Mucosa of rectum (tissue), 2 donors: Measurements from ENCODE around the gene INIP.
A peak's percentile ranks its signal among the peaks of the same experiment; 100 is the strongest.

ENCODE experiments used
- H3K27ac ChIP-seq, 2 donors: one replicate each; pipeline ENCODE4 v1.7.0; 2013; ENCODE audit warnings: inconsistent platforms in 2 of 2, low read depth in 2 of 2, low read length in 2 of 2
- H3K27me3 ChIP-seq, 2 donors: one replicate each; pipeline ENCODE4 v1.7.0; 2013; ENCODE audit warnings: low read length in 2 of 2; ENCODE audit not compliant: control insufficient read depth in 2 of 2, insufficient read depth in 2 of 2
- H3K36me3 ChIP-seq, 2 donors: one replicate each; pipeline ENCODE4 v1.7.0; 2013; ENCODE audit warnings: low read length in 2 of 2; ENCODE audit not compliant: control insufficient read depth in 2 of 2, insufficient read depth in 2 of 2
- H3K4me1 ChIP-seq, 2 donors: one replicate each; pipeline ENCODE4 v1.7.0; 2013; ENCODE audit warnings: low read length in 2 of 2, mild to moderate bottlenecking in 1 of 2; ENCODE audit not compliant: control insufficient read depth in 2 of 2, insufficient read depth in 2 of 2
- H3K4me3 ChIP-seq, 2 donors: one replicate each; pipeline ENCODE4 v1.7.0; 2013; ENCODE audit warnings: low read length in 2 of 2
- H3K9ac ChIP-seq, 2 donors: one replicate each; pipeline ENCODE4 v1.7.0; 2013; ENCODE audit warnings: low read length in 2 of 2, low read depth in 1 of 2, mild to moderate bottlenecking in 1 of 2
- H3K9me3 ChIP-seq, 2 donors: one replicate each; pipeline ENCODE4 v1.7.0; 2013; ENCODE audit warnings: low read length in 2 of 2; ENCODE audit not compliant: control insufficient read depth in 2 of 2
- donor health status: healthy.
- donor health status: Normal muscosa, but diverticular disease.

Gene INIP

DNA sequence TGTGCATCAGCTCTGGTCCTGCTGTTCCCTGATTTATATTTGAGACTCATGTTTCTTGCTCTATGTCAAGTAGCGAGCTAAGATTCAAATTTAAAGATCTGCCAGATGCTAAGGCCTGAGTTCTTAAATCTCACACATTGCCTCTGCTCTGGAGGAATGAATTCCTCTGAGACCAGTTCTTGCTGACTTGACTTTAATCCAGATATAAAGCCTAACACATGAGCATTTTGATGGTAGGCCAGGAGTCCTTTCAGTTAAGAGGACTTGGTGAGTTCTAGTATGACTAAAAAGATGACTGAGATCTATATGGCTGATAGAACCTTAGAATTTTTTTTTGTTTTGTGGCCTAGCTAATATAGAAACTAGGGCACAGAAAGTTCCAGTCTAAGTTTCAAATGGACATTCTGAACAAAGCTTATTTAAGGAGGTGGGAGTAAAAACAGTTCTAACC lies 1.3 kb upstream of the INIP start:
- no peaks in the 10 kb centered on the region for H3K9me3 ChIP-seq
- H3K27ac ChIP-seq: peak overlapping the region in 1 of 2 donors; percentile 2
- H3K9ac ChIP-seq: no peak overlapping the region
- peaks cover 0 to 4% of the 10 kb centered on the region in 2 donors for H3K36me3 ChIP-seq
- H3K27me3 ChIP-seq: no peaks in the 10 kb centered on the region
- no peak overlapping the region for H3K4me3 ChIP-seq
- H3K4me1 ChIP-seq: peaks cover 5 to 8% of the 10 kb centered on the region in 2 donors

DNA sequence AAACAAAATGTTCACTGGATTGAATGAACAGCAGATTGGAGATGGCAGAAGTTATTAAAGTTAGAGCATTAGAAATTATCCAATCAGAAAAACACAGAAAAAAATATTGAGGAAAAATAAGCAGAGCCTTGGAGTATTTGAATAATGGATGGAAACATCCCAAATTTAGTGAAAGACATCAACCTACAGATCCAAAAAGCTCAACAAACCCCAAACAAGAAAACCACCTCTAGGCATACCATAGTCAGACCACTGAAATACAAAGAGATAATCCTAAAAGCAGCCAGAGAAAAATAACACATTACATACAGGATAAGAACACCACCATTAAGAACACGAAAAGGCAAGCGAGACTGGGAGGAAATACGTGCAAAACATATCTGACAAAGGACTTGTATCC lies 5.2 kb downstream of the INIP start:
- H3K27ac ChIP-seq: no peak overlapping the region
- no peak overlapping the region for H3K4me3 ChIP-seq
- no peak overlapping the region for H3K9ac ChIP-seq
- no peaks in the 10 kb centered on the region for H3K9me3 ChIP-seq
- peaks cover 3 to 6% of the 10 kb centered on the region in 2 donors for H3K4me1 ChIP-seq
- peaks cover 11 to 13% of the 10 kb centered on the region in 2 donors for H3K36me3 ChIP-seq
- no peaks in the 10 kb centered on the region for H3K27me3 ChIP-seq

DNA sequence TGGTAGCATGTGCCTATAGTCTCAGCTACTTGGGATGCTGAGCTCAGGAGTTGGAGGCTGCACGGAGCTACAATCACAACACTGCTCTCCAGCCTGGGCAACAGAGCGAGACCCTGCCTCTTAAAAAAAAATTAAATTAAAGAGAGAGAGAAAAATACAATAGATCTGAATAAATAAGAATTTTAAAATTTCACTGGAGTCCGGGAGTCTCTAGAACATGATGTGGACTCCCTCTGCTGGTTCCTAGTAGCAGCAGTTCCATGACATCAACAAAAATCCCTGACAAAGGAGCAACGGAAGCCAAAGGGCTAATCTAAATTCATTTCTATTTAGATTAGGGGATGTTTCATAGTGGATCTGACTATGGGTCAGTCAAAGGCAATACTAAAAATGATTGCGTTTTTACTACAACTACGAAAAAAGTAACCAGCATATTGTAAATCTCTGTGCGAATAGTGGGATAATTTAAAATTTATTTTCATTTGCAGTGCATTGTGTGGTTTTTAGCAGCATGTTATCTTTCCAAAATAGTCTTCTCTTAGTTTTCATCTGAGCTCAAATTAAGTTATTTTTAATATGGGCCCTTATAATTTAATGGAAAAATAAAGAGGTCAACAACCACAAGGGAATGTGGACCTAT lies 6.7 kb downstream of the INIP start:
- Histone ChIP-seq H3K36me3 (peaks cover 11 to 13% of the 10 kb centered on the region in 2 donors), H3K9ac (no peak overlapping the region), H3K27ac (no peak overlapping the region)

DNA sequence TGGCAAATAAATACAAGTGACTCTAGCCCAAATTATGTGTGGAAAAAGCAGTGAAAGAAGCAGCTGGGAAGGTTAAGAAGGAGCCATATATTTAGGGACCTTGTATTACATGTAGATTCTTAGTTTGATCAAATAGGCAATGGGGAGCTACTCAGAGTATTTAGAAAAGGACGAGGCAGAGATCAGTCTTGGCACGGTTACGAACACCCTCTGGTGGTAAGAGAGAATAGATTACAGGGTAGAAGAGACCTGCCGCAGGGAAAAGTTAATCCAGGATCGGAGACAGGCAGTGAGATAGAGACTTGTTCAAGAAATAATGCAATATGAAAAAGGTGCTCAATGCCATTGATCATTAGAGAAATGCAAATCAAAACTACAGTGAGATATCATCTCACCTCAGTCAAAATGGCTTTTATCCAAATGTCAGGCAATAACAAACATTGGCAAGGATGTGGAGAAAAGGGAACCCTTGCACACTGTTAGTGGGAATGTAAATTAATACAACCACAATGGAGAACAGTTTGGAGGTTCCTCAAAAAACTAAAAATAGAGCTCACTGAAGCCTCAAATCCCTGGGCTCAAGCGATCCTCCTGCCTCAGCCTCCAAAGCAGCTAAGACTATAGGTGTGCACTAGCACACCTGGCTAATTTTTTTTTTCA lies 12.0 kb downstream of the INIP start:
- Histone ChIP-seq H3K9ac (no peak overlapping the region), H3K27me3 (no peaks in the 10 kb centered on the region), H3K4me1 (no peaks in the 10 kb centered on the region), H3K27ac (no peak overlapping the region), H3K36me3 (peaks cover 6 to 7% of the 10 kb centered on the region in 2 donors), H3K9me3 (no peaks in the 10 kb centered on the region), H3K4me3 (no peak overlapping the region)

More for the DNA sequence above, 6.7 kb downstream of the INIP start:
- H3K9me3 ChIP-seq: no peaks in the 10 kb centered on the region
- H3K4me3 ChIP-seq: no peak overlapping the region
- peaks cover 0 to 2% of the 10 kb centered on the region in 2 donors for H3K4me1 ChIP-seq
- no peaks in the 10 kb centered on the region for H3K27me3 ChIP-seq

DNA sequence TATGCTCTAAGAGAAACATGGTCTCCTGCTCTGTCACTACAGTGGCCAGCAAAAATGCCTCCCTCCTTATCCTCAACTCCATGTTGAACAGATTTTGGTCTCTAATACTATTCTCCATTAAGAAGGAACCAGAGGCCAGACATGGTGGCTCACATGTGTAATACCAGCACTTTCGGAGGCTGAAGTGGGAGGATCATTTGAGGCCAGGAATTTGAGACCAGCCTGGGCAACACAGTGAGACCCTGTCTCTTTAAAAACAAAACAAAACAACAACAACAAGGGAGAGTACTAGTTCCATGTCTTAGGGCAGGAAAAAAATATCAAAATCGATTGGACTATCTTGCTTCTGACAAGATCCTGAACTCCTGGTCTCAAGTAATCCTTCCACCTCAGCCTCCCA lies 14.6 kb downstream of the INIP start:
- peaks cover 3 to 5% of the 10 kb centered on the region in 2 donors for H3K36me3 ChIP-seq
- no peak overlapping the region for H3K9ac ChIP-seq
- H3K4me1 ChIP-seq: no peaks in the 10 kb centered on the region
- no peak overlapping the region for H3K4me3 ChIP-seq
- H3K9me3 ChIP-seq: no peaks in the 10 kb centered on the region
- no peak overlapping the region for H3K27ac ChIP-seq
- H3K27me3 ChIP-seq: no peaks in the 10 kb centered on the region

DNA sequence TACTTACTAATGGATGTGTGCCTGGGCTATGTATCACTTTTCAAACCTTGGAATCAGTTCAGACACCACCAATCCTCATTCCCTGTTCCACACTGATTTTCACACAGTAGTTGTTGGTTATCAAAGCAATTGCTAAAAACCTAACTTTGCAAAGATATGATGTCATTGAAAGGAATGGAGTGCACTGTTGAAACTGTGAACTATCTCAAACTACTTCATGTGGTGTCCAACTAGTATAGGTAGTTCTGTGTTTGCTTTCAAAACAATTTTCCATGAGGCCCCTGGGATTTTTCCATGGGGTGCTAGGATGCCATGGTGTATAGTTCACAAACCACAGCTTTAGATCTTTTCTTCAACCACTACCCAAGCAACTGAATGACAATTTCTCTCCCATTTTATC lies 17.8 kb downstream of the INIP start:
- peaks cover 15 to 18% of the 10 kb centered on the region in 2 donors for H3K36me3 ChIP-seq

DNA sequence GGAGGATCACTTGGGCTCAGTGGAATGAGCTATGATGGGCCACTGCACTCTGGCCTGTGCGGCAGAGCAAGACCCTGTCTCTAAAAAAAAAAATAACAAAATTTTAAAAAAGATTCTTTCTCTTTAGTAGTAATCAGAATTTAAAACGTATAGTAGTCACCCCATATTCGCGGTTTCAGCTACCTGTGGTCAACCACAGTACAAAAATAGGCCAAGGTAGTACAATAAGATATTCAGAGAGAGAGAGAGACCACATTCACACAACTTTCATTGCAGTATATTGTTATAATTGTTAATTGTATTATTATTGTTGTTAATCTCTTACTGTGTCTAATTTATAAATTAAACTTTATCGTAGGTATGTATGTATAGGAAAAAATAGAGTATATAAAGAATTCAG lies 18.7 kb downstream of the INIP start:
- H3K9ac ChIP-seq: no peak overlapping the region
- peaks cover 15 to 18% of the 10 kb centered on the region in 2 donors for H3K36me3 ChIP-seq
- no peaks in the 10 kb centered on the region for H3K4me1 ChIP-seq
- no peak overlapping the region for H3K27ac ChIP-seq
- no peaks in the 10 kb centered on the region for H3K27me3 ChIP-seq
- no peak overlapping the region for H3K4me3 ChIP-seq
- no peaks in the 10 kb centered on the region for H3K9me3 ChIP-seq

More for the DNA sequence above, 17.8 kb downstream of the INIP start:
- Histone ChIP-seq H3K27ac (no peak overlapping the region), H3K9ac (no peak overlapping the region), H3K4me1 (no peaks in the 10 kb centered on the region), H3K4me3 (no peak overlapping the region), H3K9me3 (no peaks in the 10 kb centered on the region), H3K27me3 (no peaks in the 10 kb centered on the region)

DNA sequence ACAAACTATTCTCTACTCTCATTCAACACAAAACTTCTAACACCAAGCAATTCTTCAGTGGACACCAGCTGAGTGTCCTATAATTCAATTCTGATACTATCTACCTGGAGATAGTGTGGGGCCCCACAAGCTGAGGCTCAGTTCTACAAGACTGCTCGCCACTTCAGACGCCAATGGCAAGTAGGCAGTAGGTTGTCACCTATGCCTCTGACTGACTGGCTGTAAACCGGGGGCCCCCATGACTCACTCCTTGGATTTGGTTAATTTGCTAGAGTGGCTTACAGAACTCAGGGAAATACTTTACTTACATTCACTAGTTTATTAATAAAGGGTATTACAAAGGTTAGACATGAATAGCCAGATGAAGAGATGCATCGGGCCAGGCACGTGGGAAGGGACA lies 21.5 kb downstream of the INIP start:
- no peak overlapping the region for H3K9ac ChIP-seq

DNA sequence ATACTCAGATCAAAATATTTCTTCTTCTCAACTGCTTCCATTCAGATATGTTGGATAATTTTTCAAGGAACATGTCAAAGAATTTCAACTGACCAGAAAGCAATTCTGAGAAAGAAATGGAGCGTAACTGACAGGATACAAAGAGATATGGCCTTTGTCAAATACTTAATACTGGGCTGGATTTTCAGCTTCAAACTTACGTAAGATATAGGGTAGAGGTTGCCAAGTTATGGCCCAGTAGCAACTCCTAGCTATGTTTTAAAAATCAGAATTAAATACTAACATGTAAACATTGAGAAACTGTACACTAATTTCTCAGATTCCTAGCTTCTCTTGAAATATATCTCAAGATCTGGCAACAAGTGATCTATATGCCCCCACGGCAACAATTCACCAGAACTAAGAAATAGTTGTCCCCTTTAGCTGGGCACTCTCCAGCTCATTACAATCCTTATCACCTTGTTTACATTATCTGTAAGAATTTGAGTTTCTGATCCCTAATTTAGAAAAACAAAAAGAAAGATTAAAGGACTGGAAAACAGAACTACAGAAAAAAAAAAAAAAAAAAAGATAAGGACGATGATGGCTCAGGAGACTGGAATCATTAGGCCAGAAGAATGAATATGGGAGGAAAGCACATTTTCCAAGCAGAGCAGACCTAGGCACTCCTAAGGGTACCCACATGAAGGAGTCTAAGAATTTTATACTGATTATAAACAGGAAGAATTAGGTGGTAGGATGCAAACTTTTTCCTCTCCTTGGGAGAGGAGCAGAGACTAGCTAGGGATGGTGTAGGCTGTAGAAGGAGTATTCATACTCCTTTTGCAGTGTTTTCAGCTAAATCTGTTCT lies 23.0 kb downstream of the INIP start:
- Histone ChIP-seq H3K9me3 (no peaks in the 10 kb centered on the region), H3K27ac (no peak overlapping the region), H3K36me3 (peaks cover 28 to 32% of the 10 kb centered on the region in 2 donors), H3K4me3 (no peak overlapping the region), H3K9ac (no peak overlapping the region), H3K4me1 (no peaks in the 10 kb centered on the region), H3K27me3 (no peaks in the 10 kb centered on the region)

More for the DNA sequence above, 21.5 kb downstream of the INIP start:
- Histone ChIP-seq H3K27me3 (no peaks in the 10 kb centered on the region), H3K4me3 (no peak overlapping the region), H3K27ac (no peak overlapping the region), H3K4me1 (no peaks in the 10 kb centered on the region), H3K36me3 (peaks cover 19 to 20% of the 10 kb centered on the region in 2 donors), H3K9me3 (no peaks in the 10 kb centered on the region)
